Measurements from ENCODE around the gene CYP2W1. TPM values are rescaled to one million over a fixed set of nuclear protein-coding genes. Genes with fewer than 3 reads are reported as not detected.

The CYP2W1 gene
- total and polyA plus RNA-seq, 8 donors, result 0.12 to 0.76 (median 0.35) TPM; not detected in 1

DNA sequence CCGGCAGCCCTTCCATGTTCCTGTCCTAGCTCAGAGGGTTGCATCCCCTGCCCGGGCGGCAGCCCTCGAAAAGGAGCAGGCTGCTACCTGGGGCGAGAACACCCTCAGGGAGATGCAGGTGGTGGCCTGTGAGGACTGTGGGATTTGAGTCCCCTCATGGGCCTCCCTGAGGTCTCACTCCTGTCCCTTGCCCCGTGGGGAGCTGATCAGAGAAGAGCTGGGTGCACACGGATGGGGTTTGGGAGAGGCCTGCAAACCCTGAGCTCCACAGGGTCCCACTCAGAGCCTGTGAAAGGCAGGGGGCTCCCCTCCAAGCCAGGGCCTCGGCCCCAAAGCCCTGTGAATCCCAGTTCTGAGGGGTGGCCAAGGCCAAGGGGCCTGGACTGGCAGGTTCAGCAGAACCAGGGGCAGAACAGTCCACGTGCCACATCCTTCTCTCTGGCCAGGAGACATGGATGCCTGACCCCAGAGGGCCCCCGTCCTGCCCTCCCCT lies 424 bp upstream of the CYP2W1 start:
- Histone ChIP-seq H3K4me1 (peaks cover 14 to 17% (median 15%) of the 10 kb centered on the region in 3 donors), H3K27me3 (no peaks in the 10 kb centered on the region), H3K9me3 (no peaks in the 10 kb centered on the region), H3K36me3 (no peaks in the 10 kb centered on the region), H3K4me3 (no peak overlapping the region), H3K27ac (no peak overlapping the region)
- DNase-seq (no peak), ATAC-seq (no peak), FAIRE-seq (no peak)
- intact Hi-C loops (cut with DNase I), result no loop called here
- TF ChIP-seq, protein P1, sequence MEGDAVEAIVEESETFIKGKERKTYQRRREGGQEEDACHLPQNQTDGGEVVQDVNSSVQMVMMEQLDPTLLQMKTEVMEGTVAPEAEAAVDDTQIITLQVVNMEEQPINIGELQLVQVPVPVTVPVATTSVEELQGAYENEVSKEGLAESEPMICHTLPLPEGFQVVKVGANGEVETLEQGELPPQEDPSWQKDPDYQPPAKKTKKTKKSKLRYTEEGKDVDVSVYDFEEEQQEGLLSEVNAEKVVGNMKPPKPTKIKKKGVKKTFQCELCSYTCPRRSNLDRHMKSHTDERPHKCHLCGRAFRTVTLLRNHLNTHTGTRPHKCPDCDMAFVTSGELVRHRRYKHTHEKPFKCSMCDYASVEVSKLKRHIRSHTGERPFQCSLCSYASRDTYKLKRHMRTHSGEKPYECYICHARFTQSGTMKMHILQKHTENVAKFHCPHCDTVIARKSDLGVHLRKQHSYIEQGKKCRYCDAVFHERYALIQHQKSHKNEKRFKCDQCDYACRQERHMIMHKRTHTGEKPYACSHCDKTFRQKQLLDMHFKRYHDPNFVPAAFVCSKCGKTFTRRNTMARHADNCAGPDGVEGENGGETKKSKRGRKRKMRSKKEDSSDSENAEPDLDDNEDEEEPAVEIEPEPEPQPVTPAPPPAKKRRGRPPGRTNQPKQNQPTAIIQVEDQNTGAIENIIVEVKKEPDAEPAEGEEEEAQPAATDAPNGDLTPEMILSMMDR (IDR thresholded peaks at IDR 0.05), result no peak
- WGBS, 2 donors, result 68 to 71% methylated on average over 10 of the region's 10 CpGs

DNA sequence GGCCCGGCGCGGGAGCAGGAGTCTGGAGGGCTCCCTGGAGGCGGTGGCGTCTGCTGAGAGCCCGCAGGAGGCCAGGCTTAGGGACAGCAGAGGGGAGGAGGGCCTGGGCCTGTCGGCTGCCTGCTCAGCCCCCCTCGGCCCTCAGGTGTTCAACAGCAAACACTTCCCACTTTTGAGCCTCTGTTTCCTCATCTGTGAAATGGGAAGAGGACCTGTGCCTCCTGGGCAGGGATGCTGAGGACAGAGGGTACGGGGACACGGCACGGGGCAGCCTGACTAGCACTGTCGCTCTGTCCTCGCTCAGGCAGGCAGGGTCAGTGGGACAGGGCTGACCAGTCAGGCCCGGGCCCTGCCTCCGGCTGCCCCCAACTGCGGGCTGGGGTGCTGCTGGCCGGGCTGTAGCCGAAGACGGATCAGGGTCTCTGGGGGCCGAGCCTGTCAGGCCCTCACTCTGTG lies 663 bp downstream of the CYP2W1 start:
- TF ChIP-seq, protein P1 (IDR thresholded peaks at IDR 0.05), result no peak
- H3K27me3 ChIP-seq, result no peaks in the 10 kb centered on the region
- ATAC-seq, result no peak

DNA sequence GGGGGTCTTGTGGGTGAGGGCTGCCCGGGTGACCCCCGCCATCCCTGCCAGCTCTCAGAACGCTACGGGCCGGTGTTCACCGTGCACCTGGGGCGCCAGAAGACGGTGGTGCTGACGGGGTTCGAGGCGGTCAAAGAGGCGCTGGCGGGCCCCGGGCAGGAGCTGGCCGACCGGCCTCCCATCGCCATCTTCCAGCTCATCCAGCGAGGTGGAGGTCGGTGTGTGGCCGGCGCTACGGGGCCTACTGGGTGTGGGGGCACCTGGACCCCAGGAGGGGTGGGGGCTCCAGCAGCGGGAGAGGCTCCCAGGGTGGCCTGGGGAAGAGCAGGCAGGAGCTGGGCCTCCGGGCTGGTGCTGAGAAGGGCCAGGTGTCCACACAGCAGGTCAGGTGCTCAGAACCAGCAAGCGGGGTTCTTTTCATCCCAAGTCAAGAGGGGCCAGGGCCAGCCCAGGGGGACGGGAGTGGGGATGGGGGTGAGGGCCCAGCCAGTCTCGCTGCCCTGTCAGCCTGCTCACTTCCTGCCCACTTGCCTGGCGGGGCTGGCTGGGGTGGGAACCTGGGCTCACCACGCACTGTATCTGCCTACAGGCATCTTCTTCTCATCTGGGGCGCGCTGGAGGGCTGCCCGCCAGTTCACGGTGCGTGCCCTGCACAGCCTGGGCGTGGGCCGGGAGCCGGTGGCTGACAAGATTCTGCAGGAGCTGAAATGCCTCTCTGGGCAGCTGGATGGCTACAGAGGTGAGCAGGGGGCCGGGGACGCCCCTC lies 1.6 kb downstream of the CYP2W1 start:
- no peaks in the 10 kb centered on the region for H3K27me3 ChIP-seq
- H3K4me3 ChIP-seq, result no peak overlapping the region
- DNase-seq, result peak in 2 of 6 donors; percentile 38 to 78
- TF ChIP-seq, protein P1 (IDR thresholded peaks at IDR 0.05), result no peak
- no peak for FAIRE-seq
- no peaks in the 10 kb centered on the region for H3K9me3 ChIP-seq
- no peak for ATAC-seq
- intact Hi-C loops (cut with DNase I), result no loop called here
- H3K27ac ChIP-seq, result no peak overlapping the region
- H3K4me1 ChIP-seq, result peaks cover 3 to 5% (median 4%) of the 10 kb centered on the region in 3 donors
- 89 to 95% methylated on average over 36 to 39 of the region's 39 CpGs for WGBS, 2 donors
- no peaks in the 10 kb centered on the region for H3K36me3 ChIP-seq

More for the DNA sequence above, 663 bp downstream of the CYP2W1 start:
- Histone ChIP-seq H3K9me3 (no peaks in the 10 kb centered on the region), H3K36me3 (no peaks in the 10 kb centered on the region), H3K27ac (no peak overlapping the region), H3K4me1 (peaks cover 4 to 8% (median 6%) of the 10 kb centered on the region in 3 donors), H3K4me3 (no peak overlapping the region)
- DNase-seq (peak in 1 of 6 donors; percentile 73), FAIRE-seq (no peak)
- intact Hi-C loops (cut with DNase I), result no loop called here
- 85 to 92% methylated on average over 16 to 20 of the region's 20 CpGs for WGBS, 2 donors

DNA sequence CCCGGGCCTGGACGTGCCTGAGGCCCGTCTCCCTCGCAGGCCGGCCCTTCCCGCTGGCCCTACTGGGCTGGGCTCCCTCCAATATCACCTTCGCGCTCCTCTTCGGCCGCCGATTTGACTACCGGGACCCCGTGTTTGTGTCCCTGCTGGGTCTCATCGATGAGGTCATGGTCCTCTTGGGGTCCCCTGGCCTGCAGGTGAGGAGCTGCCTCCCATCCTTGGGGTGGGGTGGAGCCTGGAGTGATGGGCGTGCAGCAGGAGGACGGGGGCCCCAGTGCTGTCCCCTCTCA lies 2.1 kb downstream of the CYP2W1 start:
- peaks cover 3 to 5% (median 4%) of the 10 kb centered on the region in 3 donors for H3K4me1 ChIP-seq

More for the DNA sequence above, 2.1 kb downstream of the CYP2W1 start:
- Histone ChIP-seq H3K4me3 (no peak overlapping the region), H3K27ac (no peak overlapping the region), H3K9me3 (no peaks in the 10 kb centered on the region), H3K36me3 (no peaks in the 10 kb centered on the region), H3K27me3 (no peaks in the 10 kb centered on the region)
- intact Hi-C loops (cut with DNase I), result no loop called here
- WGBS, 2 donors, result 87 to 92% methylated on average over 16 of the region's 16 CpGs
- ATAC-seq (no peak), DNase-seq (peak in 1 of 6 donors; percentile 72), FAIRE-seq (no peak)
- TF ChIP-seq, protein P1 (IDR thresholded peaks at IDR 0.05), result no peak

Measured in pancreas (tissue), 10 donors.